Ectodermal cell (in vitro differentiated cells): ENCODE measurements around the gene SIRT2.

Experiments used
- H3K27ac ChIP-seq: 2 replicates; pipeline ENCODE4 v1.7.0; 2013; ENCODE audit warnings: mild to moderate bottlenecking, low read depth, low read length; ENCODE audit not compliant: insufficient read depth, poor library complexity, severe bottlenecking
- H3K27me3 ChIP-seq: 2 replicates; pipeline ENCODE4 v1.7.0; 2013; ENCODE audit warnings: mild to moderate bottlenecking, low read length; ENCODE audit not compliant: insufficient read depth, control insufficient read depth, poor library complexity, severe bottlenecking
- H3K36me3 ChIP-seq: one replicate; pipeline ENCODE4 v1.7.0; 2013; ENCODE audit warnings: low read length; ENCODE audit not compliant: control insufficient read depth, insufficient read depth
- H3K4me1 ChIP-seq: one replicate; pipeline ENCODE4 v1.7.0; 2013; ENCODE audit warnings: low read length; ENCODE audit not compliant: control insufficient read depth, insufficient read depth
- H3K4me3 ChIP-seq: 2 replicates; pipeline ENCODE4 v1.7.0; 2013; ENCODE audit warnings: low read depth, low read length, control low read depth; ENCODE audit not compliant: insufficient read depth
- H3K9me3 ChIP-seq: 2 replicates; pipeline ENCODE4 v1.7.0; 2013; ENCODE audit warnings: mild to moderate bottlenecking, low read length, moderate library complexity; ENCODE audit not compliant: control insufficient read depth
- WGBS, 2 experiments: methylation state at CpG; one replicate each; pipeline ENCODE4 v1.1.7; 2013; ENCODE audit warnings: missing lambda C conversion rate in 2 of 2; 5-methylcytosine and 5-hydroxymethylcytosine counted together

SIRT2 gene

DNA sequence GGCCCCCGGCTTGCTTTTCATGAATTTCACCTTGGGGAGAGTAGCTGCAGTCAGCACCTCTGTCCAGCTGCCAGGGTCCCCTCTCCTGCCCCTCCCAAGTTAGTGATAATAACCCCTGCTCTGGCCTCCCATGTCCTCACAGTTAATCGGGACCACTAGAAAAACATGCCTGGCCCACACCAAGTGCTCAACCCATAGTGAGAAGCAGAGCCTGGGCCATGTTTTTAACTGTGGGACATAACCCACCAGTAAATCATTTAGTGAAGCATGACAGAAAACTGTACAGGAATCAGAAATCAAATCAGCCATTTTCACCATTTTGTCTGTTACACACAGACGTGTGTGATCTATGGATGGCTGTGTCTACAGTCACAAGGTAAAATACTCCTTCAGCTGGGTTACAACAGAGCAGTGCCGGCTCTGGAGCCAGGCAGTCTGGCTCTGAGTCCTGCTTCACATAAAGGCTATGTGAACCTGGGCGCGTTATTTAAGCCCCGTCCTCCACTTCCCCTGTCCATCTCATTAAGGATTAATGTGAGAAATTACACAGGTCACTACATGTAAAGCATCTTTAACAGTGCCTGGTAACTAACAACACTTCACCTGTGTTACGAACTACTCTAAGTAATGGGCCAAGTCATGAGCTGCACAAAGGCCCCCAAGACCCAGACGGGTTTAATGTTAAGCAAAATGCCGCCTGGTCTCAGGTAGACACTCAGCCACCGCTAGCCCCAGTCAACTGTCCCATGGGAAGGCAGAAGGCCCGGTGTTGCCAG lies 60.2 kb downstream of the SIRT2 start:
- Histone ChIP-seq H3K9me3 (no peaks in the 10 kb centered on the region), H3K27me3 (no peaks in the 10 kb centered on the region), H3K36me3 (peaks cover 79% of the 10 kb centered on the region), H3K4me3 (no peak overlapping the region), H3K27ac (peak overlapping the region; percentile 50), H3K4me1 (no peaks in the 10 kb centered on the region)
- WGBS, 2 experiments = 95% methylated on average over 12 of the region's 12 CpGs

- H3K4me1 ChIP-seq = no peaks in the 10 kb centered on the region
- no peaks in the 10 kb centered on the region for H3K9me3 ChIP-seq
- no peak overlapping the region for H3K27ac ChIP-seq
- no peaks in the 10 kb centered on the region for H3K27me3 ChIP-seq
- peaks cover 71% of the 10 kb centered on the region for H3K36me3 ChIP-seq
- 93 to 95% methylated on average over 19 of the region's 19 CpGs for WGBS, 2 experiments
- no peak overlapping the region for H3K4me3 ChIP-seq
Measured at GRCh38 chr19:38838208-38838985, 61.0 kb downstream of the SIRT2 start.

DNA sequence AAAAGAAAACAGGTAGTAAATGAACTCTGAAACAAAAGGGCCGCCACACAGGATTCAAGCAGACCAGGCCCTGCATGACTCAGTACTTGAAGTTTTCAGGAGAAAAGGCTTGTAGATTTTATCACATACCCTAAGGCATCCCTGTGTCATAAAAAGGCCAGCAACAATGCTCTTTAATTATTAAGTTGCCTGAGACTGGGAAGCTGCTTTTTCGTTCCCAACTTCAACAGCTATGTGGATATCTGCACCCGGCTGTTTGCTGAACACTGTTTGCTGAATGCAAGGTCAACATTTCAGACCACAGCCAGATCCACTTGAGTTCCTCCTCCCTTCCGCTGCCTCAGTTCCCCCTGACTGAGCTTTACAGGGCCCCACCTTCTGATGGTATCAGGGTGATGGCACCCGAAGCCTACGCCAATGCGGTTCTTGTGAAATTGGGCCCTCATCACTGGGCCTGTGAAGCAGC lies 61.7 kb downstream of the SIRT2 start:
- Histone ChIP-seq H3K36me3 (peaks cover 64% of the 10 kb centered on the region), H3K4me1 (no peaks in the 10 kb centered on the region), H3K27ac (no peak overlapping the region), H3K9me3 (no peaks in the 10 kb centered on the region), H3K27me3 (no peaks in the 10 kb centered on the region), H3K4me3 (no peak overlapping the region)
- 96 to 97% methylated on average over 7 of the region's 7 CpGs for WGBS, 2 experiments

- H3K36me3 ChIP-seq = peaks cover 59% of the 10 kb centered on the region
- WGBS, 2 experiments = 96% methylated on average over 6 of the region's 6 CpGs
- H3K4me1 ChIP-seq = no peaks in the 10 kb centered on the region
- no peaks in the 10 kb centered on the region for H3K9me3 ChIP-seq
- H3K4me3 ChIP-seq = no peak overlapping the region
- no peak overlapping the region for H3K27ac ChIP-seq
- no peaks in the 10 kb centered on the region for H3K27me3 ChIP-seq
Measured at GRCh38 chr19:38836983-38837626, 62.3 kb downstream of the SIRT2 start.

DNA sequence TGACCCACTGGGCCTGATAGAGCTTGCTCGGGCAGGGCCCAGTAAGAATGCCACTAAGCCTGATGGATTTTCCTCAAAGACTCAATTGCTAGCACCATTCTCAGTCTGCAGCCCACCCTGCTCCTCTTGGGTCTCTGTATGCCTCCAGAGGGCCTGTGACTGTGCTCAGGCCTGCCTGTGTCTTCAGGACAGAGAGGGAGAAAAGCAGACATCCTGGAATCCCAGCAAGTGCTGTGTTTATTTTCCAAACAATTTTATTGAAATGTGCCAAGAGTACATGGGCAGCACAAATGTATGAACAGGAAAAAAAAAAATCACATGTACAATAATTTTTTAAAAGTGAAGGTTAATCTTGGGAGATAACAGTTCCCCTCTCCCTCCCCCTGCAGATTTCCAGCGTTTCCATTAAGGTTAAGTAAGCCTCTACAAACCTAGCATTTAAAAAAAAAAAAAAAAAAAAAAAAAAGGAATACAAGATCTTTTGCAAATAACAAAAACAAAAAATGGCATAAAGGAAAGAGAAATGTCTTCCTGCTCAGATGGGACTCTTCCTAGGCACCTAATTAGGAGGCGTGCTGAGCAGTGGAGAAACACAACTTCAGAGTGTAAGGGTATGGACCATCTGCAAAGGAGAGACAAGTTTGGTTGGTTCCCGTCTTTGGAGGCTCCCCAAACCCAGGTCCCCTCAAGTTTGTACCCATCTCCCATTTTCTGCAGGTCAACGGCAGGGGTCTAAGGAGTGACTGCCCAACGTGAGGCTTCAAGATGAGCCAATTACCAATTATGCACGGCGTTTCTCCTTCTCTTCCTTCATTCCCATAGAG lies 63.0 kb downstream of the SIRT2 start:
- H3K4me3 ChIP-seq = no peak overlapping the region
- no peaks in the 10 kb centered on the region for H3K27me3 ChIP-seq
- H3K9me3 ChIP-seq = no peaks in the 10 kb centered on the region
- H3K4me1 ChIP-seq = no peaks in the 10 kb centered on the region
- WGBS, 2 experiments = 95 to 97% methylated on average over 7 to 8 of the region's 8 CpGs
- peak overlapping the region; percentile 16 for H3K27ac ChIP-seq
- peaks cover 51% of the 10 kb centered on the region for H3K36me3 ChIP-seq

DNA sequence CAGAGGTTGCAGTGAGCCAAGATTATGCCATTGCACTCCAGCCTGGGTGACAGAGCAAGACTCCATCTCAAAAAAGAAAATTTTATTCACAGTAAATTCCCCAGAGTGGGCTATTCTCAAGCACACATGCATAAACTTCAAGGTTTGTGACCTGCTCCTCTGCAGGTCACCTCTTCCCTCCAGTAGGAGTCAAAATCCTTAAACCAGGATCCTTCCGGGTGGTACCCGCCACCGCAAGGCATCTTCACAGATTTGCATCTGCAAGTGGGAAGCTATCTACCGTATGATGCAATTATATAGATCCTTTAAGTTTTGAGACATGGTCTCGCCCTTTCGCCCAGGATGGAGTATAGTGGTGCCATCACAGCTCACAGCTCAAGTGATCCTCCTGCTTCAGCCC lies 64.8 kb downstream of the SIRT2 start:
- Histone ChIP-seq H3K4me3 (no peak overlapping the region), H3K4me1 (no peaks in the 10 kb centered on the region), H3K36me3 (peaks cover 40% of the 10 kb centered on the region), H3K27ac (no peak overlapping the region), H3K27me3 (no peaks in the 10 kb centered on the region), H3K9me3 (no peaks in the 10 kb centered on the region)
- whole genome bisulfite sequencing, 2 experiments = 97 to 98% methylated on average over 6 of the region's 6 CpGs

DNA sequence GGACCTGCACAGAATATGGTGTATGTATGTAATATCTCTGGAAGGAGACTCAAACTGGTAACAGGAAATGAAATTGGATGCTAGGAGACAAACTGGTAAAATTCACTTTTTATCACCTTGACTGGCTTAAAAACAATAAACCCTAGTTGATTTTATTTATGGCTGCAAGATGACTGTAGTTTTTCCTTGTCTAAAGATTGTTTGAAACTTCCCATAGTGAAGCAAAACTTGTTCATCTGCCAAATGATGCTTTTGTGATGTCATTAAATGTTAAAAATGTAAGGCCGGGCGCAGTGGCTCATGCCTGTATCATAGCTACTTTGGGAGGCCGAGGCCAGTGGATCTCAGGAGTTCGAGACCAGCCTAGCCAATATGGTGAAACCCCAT lies 65.3 kb downstream of the SIRT2 start:
- no peak overlapping the region for H3K4me3 ChIP-seq
- H3K9me3 ChIP-seq = no peaks in the 10 kb centered on the region
- no peaks in the 10 kb centered on the region for H3K27me3 ChIP-seq
- H3K27ac ChIP-seq = no peak overlapping the region
- WGBS, 2 experiments = 94 to 97% methylated on average over 4 of the region's 4 CpGs
- peaks cover 35% of the 10 kb centered on the region for H3K36me3 ChIP-seq
- no peaks in the 10 kb centered on the region for H3K4me1 ChIP-seq

- 90 to 96% methylated on average over 7 of the region's 7 CpGs for WGBS, 2 experiments
- Histone ChIP-seq H3K27ac (no peak overlapping the region), H3K36me3 (peaks cover 25% of the 10 kb centered on the region)
Measured at GRCh38 chr19:38833092-38833425, 66.4 kb downstream of the SIRT2 start.

GRCh38 chr19:38831142-38831605 lies 68.2 kb downstream of the SIRT2 start:
- no peaks in the 10 kb centered on the region for H3K27me3 ChIP-seq
- no peaks in the 10 kb centered on the region for H3K4me1 ChIP-seq
- WGBS, 2 experiments = 13 to 14% methylated on average over 16 of the region's 16 CpGs
- H3K27ac ChIP-seq = peak overlapping the region; percentile 56
- H3K36me3 ChIP-seq = peaks cover 8% of the 10 kb centered on the region
- H3K9me3 ChIP-seq = no peaks in the 10 kb centered on the region
- peak overlapping the region; percentile 80 for H3K4me3 ChIP-seq

More at GRCh38 chr19:38833092-38833425, 66.4 kb downstream of the SIRT2 start:
- Histone ChIP-seq H3K9me3 (no peaks in the 10 kb centered on the region), H3K4me3 (no peak overlapping the region), H3K27me3 (no peaks in the 10 kb centered on the region), H3K4me1 (no peaks in the 10 kb centered on the region)
